Measurements from ENCODE around the gene ARHGAP24.

GRCh38 chr4:85938062-85938461 is 463.1 kb downstream of the ARHGAP24 start:
- TF ChIP-seq CTCF (conservative IDR thresholded peaks at IDR 0.05 in 1 of 2, IDR thresholded peaks at IDR 0.05 in 1 of 2; ENCODE audit: low read depth in 1 of 2, low read length in 2 of 2), result no peak
- no peak for TF ChIP-seq EZH2 (IDR thresholded peaks at IDR 0.05; ENCODE audit: low read length, missing control alignments)
